Lung (tissue), 12 donors: Measurements from ENCODE around the gene DNAJB11. TPM values are rescaled to one million over a fixed set of nuclear protein-coding genes. Genes with fewer than 3 reads are reported as not detected.

Experiments used
- ATAC-seq: fragments of 200-7000 bp; cut with Tn5 transposase; one replicate; pipeline ENCODE4 v1.9.1; 2020; ENCODE audit warnings: moderate number of reproducible peaks; ENCODE audit not compliant: insufficient read depth, low FRiP score
- DNase-seq, 3 donors: peaks; one replicate each; pipeline ENCODE4 v3.0.0-alpha.2; 2013 to 2017
- H3K27ac ChIP-seq, 2 donors: one replicate each; pipeline ENCODE4 v1.5.1; 2013; ENCODE audit warnings: mild to moderate bottlenecking in 2 of 2, moderate library complexity in 2 of 2, control low read depth in 1 of 2, inconsistent platforms in 1 of 2, low read depth in 1 of 2, low read length in 1 of 2
- H3K27me3 ChIP-seq, 3 donors: one replicate each; pipeline ENCODE4 v1.5.1; 2013; ENCODE audit warnings: low read length in 2 of 3; ENCODE audit not compliant: control insufficient read depth in 3 of 3, insufficient read depth in 3 of 3
- H3K36me3 ChIP-seq, 4 donors: one replicate each; pipeline ENCODE4 v1.5.1; 2013; ENCODE audit warnings: low read length in 4 of 4, mild to moderate bottlenecking in 1 of 4, moderate library complexity in 1 of 4; ENCODE audit not compliant: control insufficient read depth in 4 of 4, insufficient read depth in 4 of 4
- H3K4me1 ChIP-seq, 5 donors: one replicate each; pipeline ENCODE4 v1.5.1; 2013; ENCODE audit warnings: low read length in 5 of 5, mild to moderate bottlenecking in 2 of 5, moderate library complexity in 1 of 5; ENCODE audit not compliant: control insufficient read depth in 5 of 5, insufficient read depth in 5 of 5
- H3K4me3 ChIP-seq: one replicate; pipeline ENCODE4 v1.5.1; 2013; ENCODE audit warnings: mild to moderate bottlenecking, control low read depth, moderate library complexity
- H3K9ac ChIP-seq, 2 donors: one replicate each; pipeline ENCODE4 v1.5.1; 2013; ENCODE audit warnings: low read length in 2 of 2, control low read depth in 1 of 2; ENCODE audit not compliant: insufficient read depth in 1 of 2
- H3K9me3 ChIP-seq, 4 donors: one replicate each; pipeline ENCODE4 v1.5.1; 2013; ENCODE audit warnings: low read length in 3 of 4, mild to moderate bottlenecking in 1 of 4, moderate library complexity in 1 of 4; ENCODE audit not compliant: control insufficient read depth in 4 of 4, insufficient read depth in 3 of 4
- WGBS, 2 donors: extraction: QIAGEN DNeasy Blood & Tissue Kit; methylation state at CpG; one replicate each; pipeline ENCODE4 v1.1.7; 2013; 5-methylcytosine and 5-hydroxymethylcytosine counted together
- polyA plus RNA-seq, 2 donors: library from polyadenylated mRNA; stranded (reverse); fragments of 200-250 nt; gene quantifications; one replicate each; pipeline ENCODE4 v1.2.1, GENCODE V29; 2013
- total RNA-seq, 2 donors: library from RNA; depleted of rRNA in 1 of 2; stranded (reverse); fragments of >200 nt in 1 of 2; gene quantifications; one replicate each; pipeline ENCODE4 v1.2.1, GENCODE V29; 2014 to 2021
- TF ChIP-seq, protein P1 (sequence below): IDR thresholded peaks from 2 replicates; pipeline ENCODE4 v1.5.1; 2012; ENCODE audit warnings: mild to moderate bottlenecking; ENCODE audit errors: control extremely low read depth, extremely low read depth
- donor health status: control.
- donor health status: control.
- donor health status: Bipolar disorder and iron deficiency.
- donor health status: healthy.
- donor health status: DM: yes; HTN: yes; CAD: no.

DNAJB11 gene
- total and polyA plus RNA-seq, 4 donors: 46.1 to 109 (median 53.0) TPM

DNA sequence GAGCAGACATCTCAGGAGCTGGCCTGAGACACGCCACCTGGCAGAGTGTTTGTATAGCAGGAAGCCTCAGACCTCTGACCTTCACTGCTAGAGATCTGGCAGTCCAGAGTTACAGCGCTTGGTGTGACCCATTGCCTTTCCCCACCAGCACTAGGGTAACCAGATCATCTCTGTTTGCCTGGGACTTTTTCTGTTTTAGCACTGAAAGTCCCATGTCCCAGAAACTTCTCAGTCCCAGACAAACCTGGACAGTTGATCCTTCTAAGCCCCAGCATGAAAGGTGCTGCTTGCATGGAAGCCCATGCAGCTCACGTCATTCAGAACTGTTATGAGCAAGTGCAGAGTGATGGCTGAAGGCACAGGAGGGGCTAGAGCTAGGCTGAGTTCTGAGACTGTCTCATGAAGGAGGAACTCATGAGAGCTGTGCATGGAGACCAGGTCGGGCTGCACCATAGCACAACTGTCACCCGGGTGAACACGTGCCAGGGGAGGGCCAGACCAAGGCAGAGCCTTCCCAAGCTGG is 24.1 kb downstream of the DNAJB11 start:
- TF ChIP-seq, protein P1, sequence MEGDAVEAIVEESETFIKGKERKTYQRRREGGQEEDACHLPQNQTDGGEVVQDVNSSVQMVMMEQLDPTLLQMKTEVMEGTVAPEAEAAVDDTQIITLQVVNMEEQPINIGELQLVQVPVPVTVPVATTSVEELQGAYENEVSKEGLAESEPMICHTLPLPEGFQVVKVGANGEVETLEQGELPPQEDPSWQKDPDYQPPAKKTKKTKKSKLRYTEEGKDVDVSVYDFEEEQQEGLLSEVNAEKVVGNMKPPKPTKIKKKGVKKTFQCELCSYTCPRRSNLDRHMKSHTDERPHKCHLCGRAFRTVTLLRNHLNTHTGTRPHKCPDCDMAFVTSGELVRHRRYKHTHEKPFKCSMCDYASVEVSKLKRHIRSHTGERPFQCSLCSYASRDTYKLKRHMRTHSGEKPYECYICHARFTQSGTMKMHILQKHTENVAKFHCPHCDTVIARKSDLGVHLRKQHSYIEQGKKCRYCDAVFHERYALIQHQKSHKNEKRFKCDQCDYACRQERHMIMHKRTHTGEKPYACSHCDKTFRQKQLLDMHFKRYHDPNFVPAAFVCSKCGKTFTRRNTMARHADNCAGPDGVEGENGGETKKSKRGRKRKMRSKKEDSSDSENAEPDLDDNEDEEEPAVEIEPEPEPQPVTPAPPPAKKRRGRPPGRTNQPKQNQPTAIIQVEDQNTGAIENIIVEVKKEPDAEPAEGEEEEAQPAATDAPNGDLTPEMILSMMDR: no peak
- WGBS, 2 donors: 79 to 83% methylated on average over 6 of the region's 6 CpGs

GRCh38 chr3:186596568-186597287 is 26.2 kb downstream of the DNAJB11 start:
- no peaks in the 10 kb centered on the region for H3K27me3 ChIP-seq
- TF ChIP-seq, protein P1: no peak
- H3K4me1 ChIP-seq: peaks cover 0 to 2% (median 0%) of the 10 kb centered on the region in 5 donors
- no peak overlapping the region for H3K9ac ChIP-seq
- H3K4me3 ChIP-seq: no peak overlapping the region
- DNase-seq (peak; percentile 47 to 63 (median 61)), ATAC-seq (peak; percentile 67)
- H3K9me3 ChIP-seq: no peaks in the 10 kb centered on the region
- no peaks in the 10 kb centered on the region for H3K36me3 ChIP-seq
- no peak overlapping the region for H3K27ac ChIP-seq
- 53 to 74% methylated on average over 17 of the region's 17 CpGs for WGBS, 2 donors

More for the DNA sequence above, 24.1 kb downstream of the DNAJB11 start:
- ATAC-seq (no peak), DNase-seq (no peak)
- no peaks in the 10 kb centered on the region for H3K9me3 ChIP-seq
- no peak overlapping the region for H3K4me3 ChIP-seq
- peaks cover 0 to 2% (median 0%) of the 10 kb centered on the region in 5 donors for H3K4me1 ChIP-seq
- H3K36me3 ChIP-seq: no peaks in the 10 kb centered on the region
- no peak overlapping the region for H3K27ac ChIP-seq
- no peak overlapping the region for H3K9ac ChIP-seq
- no peaks in the 10 kb centered on the region for H3K27me3 ChIP-seq

GRCh38 chr3:186598108-186598784 is 27.7 kb downstream of the DNAJB11 start:
- H3K36me3 ChIP-seq: no peaks in the 10 kb centered on the region
- no peak overlapping the region for H3K9ac ChIP-seq
- H3K4me3 ChIP-seq: no peak overlapping the region
- H3K27me3 ChIP-seq: no peaks in the 10 kb centered on the region
- no peak for DNase-seq
- no peaks in the 10 kb centered on the region for H3K9me3 ChIP-seq
- no peak for ATAC-seq
- WGBS, 2 donors: 76 to 89% methylated on average over 11 of the region's 11 CpGs
- H3K27ac ChIP-seq: no peak overlapping the region
- H3K4me1 ChIP-seq: peaks cover 0 to 2% (median 0%) of the 10 kb centered on the region in 5 donors
- TF ChIP-seq, protein P1: no peak
